B cell (primary cell): ENCODE data around the gene TNRC6C. TPM values are rescaled to one million over a fixed set of nuclear protein-coding genes. Genes with fewer than 3 reads are reported as not detected.

Experiments used
- ATAC-seq: fragments of 200-7000 bp; cut with Tn5 transposase; one replicate; pipeline ENCODE4 v1.10.0; 2021; ENCODE audit warnings: low read depth, mild to moderate bottlenecking, moderate number of reproducible peaks, moderate library complexity
- CTCF ChIA-PET: fragments of 350-600 bp; sonication (Branson Sonifier 250); formaldehyde crosslinking; loops from one replicate; lab custom pipeline; 2021; ENCODE audit warnings: antibody characterized with exemption, inconsistent platforms; lab: Charles Lee
- POLR2A ChIA-PET: fragments of 350-600 bp; sonication (Branson Sonifier 250); formaldehyde crosslinking; loops from one replicate; lab custom pipeline; 2021; ENCODE audit warnings: antibody characterized with exemption; lab: Charles Lee
- DNase-seq: peaks from one replicate; pipeline ENCODE4 v3.0.0; 2013
- H2AFZ ChIP-seq: 2 replicates; pipeline ENCODE4 v1.6.1; 2012; ENCODE audit warnings: mild to moderate bottlenecking, low read depth, low read length; ENCODE audit not compliant: insufficient read depth, poor library complexity, severe bottlenecking
- H3K27ac ChIP-seq, 2 donors: 1 replicate in 1 of 2; 2 replicates in 1 of 2; pipeline ENCODE4 v1.5.1; 2012 to 2013; ENCODE audit warnings: low read length in 2 of 2, mild to moderate bottlenecking in 2 of 2, moderate library complexity in 1 of 2
- H3K27me3 ChIP-seq, 4 experiments: fragments of 200-600 bp in 1 of 4; sonication (generic) in 1 of 4; replicated peaks in 1 of 4; 1 replicate in 2 of 4; 2 replicates in 2 of 4; pipeline versions ENCODE4 v1.6.1 to v1.7.0; 2013 to 2016; ENCODE audit warnings: low read length in 3 of 4, mild to moderate bottlenecking in 2 of 4, mixed read lengths in 1 of 4, moderate library complexity in 1 of 4; ENCODE audit not compliant: insufficient read depth in 4 of 4, control insufficient read depth in 3 of 4; ENCODE audit errors: control extremely low read depth in 1 of 4
- H3K36me3 ChIP-seq, 2 experiments: replicated peaks in 1 of 2; 1 replicate in 1 of 2; 2 replicates in 1 of 2; pipeline versions ENCODE4 v1.6.1 to v1.7.1; 2013; ENCODE audit warnings: low read length in 1 of 2; ENCODE audit not compliant: insufficient read depth in 2 of 2, control insufficient read depth in 1 of 2; ENCODE audit errors: control extremely low read depth in 1 of 2, extremely low read depth in 1 of 2
- H3K4me1 ChIP-seq, 2 donors: fragments of 200-600 bp in 1 of 2; sonication (generic) in 1 of 2; 1 replicate in 1 of 2; 2 replicates in 1 of 2; pipeline versions ENCODE4 v1.5.1 to v1.6.1; 2013 to 2017; ENCODE audit warnings: low read length in 2 of 2; ENCODE audit not compliant: control insufficient read depth in 2 of 2, insufficient read depth in 2 of 2
- H3K4me2 ChIP-seq: replicated peaks from 2 replicates; pipeline ENCODE3; 2012; ENCODE audit warnings: mild to moderate bottlenecking, low read depth, low read length; ENCODE audit not compliant: poor library complexity, severe bottlenecking
- H3K4me3 ChIP-seq, 5 experiments: fragments of 200-600 bp in 1 of 5; sonication (generic) in 1 of 5; 1 replicate in 3 of 5; 2 replicates in 2 of 5; pipeline versions ENCODE4 v1.5.1 to v1.7.0; 2011 to 2016; ENCODE audit warnings: low read length in 4 of 5, mild to moderate bottlenecking in 4 of 5, low read depth in 2 of 5, control low read depth in 1 of 5, moderate library complexity in 1 of 5; ENCODE audit not compliant: insufficient read depth in 1 of 5; ENCODE audit errors: control extremely low read depth in 1 of 5, extremely low read depth in 1 of 5
- H3K79me2 ChIP-seq: fragments of 200-600 bp; sonication (generic); one replicate; pipeline ENCODE4 v1.6.0; 2016; ENCODE audit warnings: low read length; ENCODE audit not compliant: control insufficient read depth, insufficient read depth
- H3K9ac ChIP-seq: fragments of 200-600 bp; sonication (generic); 2 replicates; pipeline ENCODE4 v1.6.1; 2017; ENCODE audit warnings: mild to moderate bottlenecking, low read length, moderate library complexity
- H3K9me3 ChIP-seq, 3 donors: one replicate each; pipeline versions ENCODE4 v1.6.1 to v1.7.1; 2013; ENCODE audit warnings: low read length in 2 of 3; ENCODE audit not compliant: control insufficient read depth in 2 of 3, insufficient read depth in 1 of 3; ENCODE audit errors: control extremely low read depth in 1 of 3
- H4K20me1 ChIP-seq: 2 replicates; pipeline ENCODE4 v1.6.0; 2012; ENCODE audit warnings: mild to moderate bottlenecking, low read length; ENCODE audit not compliant: insufficient read depth, control insufficient read depth, poor library complexity, severe bottlenecking
- H3K27ac Mint-ChIP-seq: one replicate; pipeline ENCODE4 v1.8.0; 2021; ENCODE audit warnings: mixed read lengths
- H3K27me3 Mint-ChIP-seq: one replicate; pipeline ENCODE4 v1.8.0; 2021; ENCODE audit warnings: mixed read lengths
- H3K4me1 Mint-ChIP-seq: one replicate; pipeline ENCODE4 v1.8.0; 2021; ENCODE audit warnings: mixed read lengths
- H3K4me3 Mint-ChIP-seq: one replicate; pipeline ENCODE4 v1.8.0; 2021; ENCODE audit warnings: mixed read lengths
- H3K9me3 Mint-ChIP-seq: one replicate; pipeline ENCODE4 v1.8.0; 2022; ENCODE audit warnings: mixed read lengths; ENCODE audit not compliant: insufficient read depth
- EZH2 ChIP-seq: IDR thresholded peaks from 2 replicates; pipeline ENCODE4 v1.6.1; 2012; ENCODE audit warnings: borderline replicate concordance, low read depth, mild to moderate bottlenecking, moderate library complexity, low read length; ENCODE audit not compliant: insufficient read depth, poor library complexity, severe bottlenecking
- WGBS: methylation state at CpG from one replicate; pipeline ENCODE4 v1.1.5; 2013; ENCODE audit warnings: missing lambda C conversion rate; ENCODE audit not compliant: insufficient coverage; 5-methylcytosine and 5-hydroxymethylcytosine counted together
- intact Hi-C: fragments of 100-400 bp; cut with micrococcal nuclease; formaldehyde crosslinking; loops from one replicate; pipeline ENCODE4 v1.10.0; 2022
- polyA plus RNA-seq: library from polyadenylated mRNA; depleted of rRNA; stranded (reverse); fragments of >200 nt; gene quantifications from 2 replicates; pipeline ENCODE4 v1.2.3, GENCODE V29; 2012
- total RNA-seq, 2 donors: library from RNA; stranded (reverse); fragments of 120-200 nt in 1 of 2; gene quantifications; 1 replicate in 1 of 2; 2 replicates in 1 of 2; pipeline versions ENCODE4 v1.2.3 to v1.2.4, GENCODE V29; 2013 to 2022
- TF ChIP-seq, protein P1 (sequence below): fragments of 200-600 bp; IDR thresholded peaks from one replicate; pipeline ENCODE4 v1.8.0; 2022; ENCODE audit warnings: antibody characterized with exemption, mild to moderate bottlenecking

TNRC6C gene
- total and polyA plus RNA-seq, 2 donors (not counting 1 experiment from before 2014, with no cell fraction given): 3.9 to 63.8 TPM

DNA sequence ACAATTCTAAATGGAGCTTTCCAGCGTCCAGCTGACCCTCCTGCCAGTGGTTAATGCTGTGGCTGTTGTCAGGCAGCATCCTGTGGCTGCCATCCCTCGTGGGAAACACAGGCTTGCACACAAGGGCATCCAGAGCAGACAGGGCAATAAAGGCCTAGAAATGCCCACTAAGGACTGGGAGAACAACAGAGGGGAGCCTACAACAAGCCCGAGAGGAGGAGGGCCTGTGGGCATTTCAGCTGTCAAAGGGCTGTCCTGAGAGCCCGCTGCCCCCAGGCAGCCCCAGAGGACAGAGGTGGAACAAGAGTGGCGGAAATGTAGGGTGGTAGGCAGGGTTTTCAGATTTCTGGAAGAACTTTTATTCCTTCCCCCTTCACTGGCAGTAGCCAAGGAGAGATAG, 81.1 kb downstream of the TNRC6C start:
- Histone ChIP-seq H4K20me1 (peaks cover 8% of the 10 kb centered on the region), H2AFZ (no peak overlapping the region), H3K9me3 (no peaks in the 10 kb centered on the region), H3K4me3 (no peak overlapping the region), H3K27me3 (no peaks in the 10 kb centered on the region), H3K4me1 (peaks cover 0 to 14% of the 10 kb centered on the region in 2 donors), H3K36me3 (peaks cover 0 to 12% of the 10 kb centered on the region in 2 experiments), H3K9ac (no peak overlapping the region), H3K79me2 (peaks cover 14% of the 10 kb centered on the region), H3K4me2 (no peak overlapping the region), H3K27ac (no peak overlapping the region)
- no peak overlapping the region for H3K27ac Mint-ChIP-seq
- POLR2A ChIA-PET: interaction anchor here (0.6 to 0.7 kb wide), 3 partner anchors 129 to 381 kb away, joined by 3 to 6 read pairs (median 3); no protein-coding TSS in a partner anchor
- 83% methylated on average over 4 of the region's 5 CpGs for WGBS
- no peaks in the 10 kb centered on the region for H3K9me3 Mint-ChIP-seq
- intact Hi-C loops: no loop called here
- H3K4me1 Mint-ChIP-seq: peaks cover 2% of the 10 kb centered on the region
- CTCF ChIA-PET: interaction anchor here (1.7 kb wide), 1 partner anchor 20 kb away, joined by 6 read pairs; no protein-coding TSS in a partner anchor
- no peak for DNase-seq
- no peak for ATAC-seq
- TF ChIP-seq EZH2: no peak
- TF ChIP-seq, protein P1, sequence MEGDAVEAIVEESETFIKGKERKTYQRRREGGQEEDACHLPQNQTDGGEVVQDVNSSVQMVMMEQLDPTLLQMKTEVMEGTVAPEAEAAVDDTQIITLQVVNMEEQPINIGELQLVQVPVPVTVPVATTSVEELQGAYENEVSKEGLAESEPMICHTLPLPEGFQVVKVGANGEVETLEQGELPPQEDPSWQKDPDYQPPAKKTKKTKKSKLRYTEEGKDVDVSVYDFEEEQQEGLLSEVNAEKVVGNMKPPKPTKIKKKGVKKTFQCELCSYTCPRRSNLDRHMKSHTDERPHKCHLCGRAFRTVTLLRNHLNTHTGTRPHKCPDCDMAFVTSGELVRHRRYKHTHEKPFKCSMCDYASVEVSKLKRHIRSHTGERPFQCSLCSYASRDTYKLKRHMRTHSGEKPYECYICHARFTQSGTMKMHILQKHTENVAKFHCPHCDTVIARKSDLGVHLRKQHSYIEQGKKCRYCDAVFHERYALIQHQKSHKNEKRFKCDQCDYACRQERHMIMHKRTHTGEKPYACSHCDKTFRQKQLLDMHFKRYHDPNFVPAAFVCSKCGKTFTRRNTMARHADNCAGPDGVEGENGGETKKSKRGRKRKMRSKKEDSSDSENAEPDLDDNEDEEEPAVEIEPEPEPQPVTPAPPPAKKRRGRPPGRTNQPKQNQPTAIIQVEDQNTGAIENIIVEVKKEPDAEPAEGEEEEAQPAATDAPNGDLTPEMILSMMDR: no peak
- no peak overlapping the region for H3K4me3 Mint-ChIP-seq
- no peaks in the 10 kb centered on the region for H3K27me3 Mint-ChIP-seq
